Measurements from ENCODE around the gene ADAMTS6.
"Not testable (repeated sequence)": the region's sequence is repeated elsewhere in the genome, so short reads cannot be mapped to it uniquely, and the experiment has no call there.

Gene ADAMTS6

GRCh38 chr5:65359981-65360380 is 121.7 kb downstream of the ADAMTS6 start:
- no peaks in the 10 kb centered on the region for H3K9me3 Mint-ChIP-seq (ENCODE audit: low read depth)
- no peak overlapping the region for H3K27ac Mint-ChIP-seq
- H3K36me3 Mint-ChIP-seq = no peaks in the 10 kb centered on the region
- H3K4me1 Mint-ChIP-seq (ENCODE audit: low read depth) = no peaks in the 10 kb centered on the region
- no peak overlapping the region for H3K4me3 Mint-ChIP-seq
- H3K27me3 Mint-ChIP-seq = no peaks in the 10 kb centered on the region

- H3K36me3 Mint-ChIP-seq = no peaks in the 10 kb centered on the region
- no peaks in the 10 kb centered on the region for H3K4me1 Mint-ChIP-seq (ENCODE audit: low read depth)
- no peak overlapping the region for H3K27ac Mint-ChIP-seq
- H3K4me3 Mint-ChIP-seq = no peak overlapping the region
- H3K27me3 Mint-ChIP-seq = no peaks in the 10 kb centered on the region
- H3K9me3 Mint-ChIP-seq (ENCODE audit: low read depth) = no peaks in the 10 kb centered on the region
Measured at GRCh38 chr5:65359569-65359968, 122.2 kb downstream of the ADAMTS6 start.

GRCh38 chr5:65356274-65356673 is 125.4 kb downstream of the ADAMTS6 start:
- Mint-ChIP-seq H3K4me1 (ENCODE audit: low read depth) (no peaks in the 10 kb centered on the region), H3K9me3 (ENCODE audit: low read depth) (no peaks in the 10 kb centered on the region), H3K4me3 (no peak overlapping the region), H3K36me3 (no peaks in the 10 kb centered on the region), H3K27ac (no peak overlapping the region), H3K27me3 (no peaks in the 10 kb centered on the region)

GRCh38 chr5:65355301-65355700 is 126.4 kb downstream of the ADAMTS6 start:
- H3K36me3 Mint-ChIP-seq = peaks cover 2% of the 10 kb centered on the region
- H3K9me3 Mint-ChIP-seq (ENCODE audit: low read depth) = no peaks in the 10 kb centered on the region
- no peak overlapping the region for H3K27ac Mint-ChIP-seq
- H3K27me3 Mint-ChIP-seq = no peaks in the 10 kb centered on the region
- H3K4me1 Mint-ChIP-seq (ENCODE audit: low read depth) = no peaks in the 10 kb centered on the region
- no peak overlapping the region for H3K4me3 Mint-ChIP-seq

- peaks cover 22% of the 10 kb centered on the region for H3K36me3 Mint-ChIP-seq
- H3K27ac Mint-ChIP-seq = no peak overlapping the region
- no peaks in the 10 kb centered on the region for H3K4me1 Mint-ChIP-seq (ENCODE audit: low read depth)
- H3K27me3 Mint-ChIP-seq = no peaks in the 10 kb centered on the region
- H3K4me3 Mint-ChIP-seq = no peak overlapping the region
- peaks cover 44% of the 10 kb centered on the region for H3K9me3 Mint-ChIP-seq (ENCODE audit: low read depth)
Measured at GRCh38 chr5:65341835-65342234, 139.9 kb downstream of the ADAMTS6 start.

GRCh38 chr5:65338606-65339151 is 143.0 kb downstream of the ADAMTS6 start:
- H3K9me3 Mint-ChIP-seq (ENCODE audit: low read depth) = peaks cover 36% of the 10 kb centered on the region
- H3K4me1 Mint-ChIP-seq (ENCODE audit: low read depth) = no peaks in the 10 kb centered on the region
- peaks cover 17% of the 10 kb centered on the region for H3K36me3 Mint-ChIP-seq
- peaks cover 2% of the 10 kb centered on the region for H3K27me3 Mint-ChIP-seq
- H3K27ac Mint-ChIP-seq = no peak overlapping the region
- no peak overlapping the region for H3K4me3 Mint-ChIP-seq

GRCh38 chr5:65334077-65334476 is 147.6 kb downstream of the ADAMTS6 start:
- peaks cover 8% of the 10 kb centered on the region for H3K36me3 Mint-ChIP-seq
- no peak overlapping the region for H3K4me3 Mint-ChIP-seq
- no peak overlapping the region for H3K27ac Mint-ChIP-seq
- peaks cover 2% of the 10 kb centered on the region for H3K27me3 Mint-ChIP-seq
- H3K4me1 Mint-ChIP-seq (ENCODE audit: low read depth) = no peaks in the 10 kb centered on the region
- H3K9me3 Mint-ChIP-seq (ENCODE audit: low read depth) = no peaks in the 10 kb centered on the region

- peaks cover 10% of the 10 kb centered on the region for H3K36me3 Mint-ChIP-seq
- H3K4me3 Mint-ChIP-seq = no peak overlapping the region
- no peaks in the 10 kb centered on the region for H3K4me1 Mint-ChIP-seq (ENCODE audit: low read depth)
- no peak overlapping the region for H3K27ac Mint-ChIP-seq
- H3K27me3 Mint-ChIP-seq = peaks cover 2% of the 10 kb centered on the region
- H3K9me3 Mint-ChIP-seq (ENCODE audit: low read depth) = no peaks in the 10 kb centered on the region
Measured at GRCh38 chr5:65332591-65332990, 149.1 kb downstream of the ADAMTS6 start.

- H3K27ac Mint-ChIP-seq = no peak overlapping the region
- H3K36me3 Mint-ChIP-seq = peaks cover 11% of the 10 kb centered on the region
- no peaks in the 10 kb centered on the region for H3K27me3 Mint-ChIP-seq
- H3K9me3 Mint-ChIP-seq (ENCODE audit: low read depth) = no peaks in the 10 kb centered on the region
- H3K4me1 Mint-ChIP-seq (ENCODE audit: low read depth) = no peaks in the 10 kb centered on the region
- H3K4me3 Mint-ChIP-seq = no peak overlapping the region
Measured at GRCh38 chr5:65329266-65329665, 152.5 kb downstream of the ADAMTS6 start.

- Mint-ChIP-seq H3K4me3 (no peak overlapping the region), H3K27ac (no peak overlapping the region), H3K4me1 (ENCODE audit: low read depth) (no peaks in the 10 kb centered on the region), H3K36me3 (peaks cover 11% of the 10 kb centered on the region), H3K27me3 (no peaks in the 10 kb centered on the region), H3K9me3 (ENCODE audit: low read depth) (no peaks in the 10 kb centered on the region)
Measured at GRCh38 chr5:65327582-65327981, 154.1 kb downstream of the ADAMTS6 start.

GRCh38 chr5:65326922-65327321 is 154.8 kb downstream of the ADAMTS6 start:
- no peaks in the 10 kb centered on the region for H3K4me1 Mint-ChIP-seq (ENCODE audit: low read depth)
- no peaks in the 10 kb centered on the region for H3K27me3 Mint-ChIP-seq
- no peak overlapping the region for H3K27ac Mint-ChIP-seq
- H3K9me3 Mint-ChIP-seq (ENCODE audit: low read depth) = no peaks in the 10 kb centered on the region
- no peak overlapping the region for H3K4me3 Mint-ChIP-seq
- peaks cover 10% of the 10 kb centered on the region for H3K36me3 Mint-ChIP-seq

- peaks cover 7% of the 10 kb centered on the region for H3K36me3 Mint-ChIP-seq
- no peaks in the 10 kb centered on the region for H3K4me1 Mint-ChIP-seq (ENCODE audit: low read depth)
- no peaks in the 10 kb centered on the region for H3K9me3 Mint-ChIP-seq (ENCODE audit: low read depth)
- H3K27me3 Mint-ChIP-seq = no peaks in the 10 kb centered on the region
- no peak overlapping the region for H3K4me3 Mint-ChIP-seq
- no peak overlapping the region for H3K27ac Mint-ChIP-seq
Measured at GRCh38 chr5:65324226-65324625, 157.5 kb downstream of the ADAMTS6 start.

- not testable (repeated sequence) for H3K4me3 Mint-ChIP-seq; H3K9me3 Mint-ChIP-seq (ENCODE audit: low read depth); H3K27ac Mint-ChIP-seq; H3K4me1 Mint-ChIP-seq (ENCODE audit: low read depth); H3K36me3 Mint-ChIP-seq; H3K27me3 Mint-ChIP-seq
Measured at GRCh38 chr5:65320704-65321103, 161.0 kb downstream of the ADAMTS6 start.

- Mint-ChIP-seq H3K9me3 (ENCODE audit: low read depth) (peaks cover 4% of the 10 kb centered on the region), H3K27me3 (no peaks in the 10 kb centered on the region), H3K27ac (no peak overlapping the region), H3K4me3 (no peak overlapping the region), H3K4me1 (ENCODE audit: low read depth) (no peaks in the 10 kb centered on the region), H3K36me3 (peaks cover 4% of the 10 kb centered on the region)
Measured at GRCh38 chr5:65320250-65320649, 161.5 kb downstream of the ADAMTS6 start.

GRCh38 chr5:65307931-65308330 is 173.8 kb downstream of the ADAMTS6 start:
- no peaks in the 10 kb centered on the region for H3K4me1 Mint-ChIP-seq (ENCODE audit: low read depth)
- no peaks in the 10 kb centered on the region for H3K27me3 Mint-ChIP-seq
- no peak overlapping the region for H3K4me3 Mint-ChIP-seq

GRCh38 chr5:65307088-65307487 is 174.6 kb downstream of the ADAMTS6 start:
- no peak overlapping the region for H3K27ac Mint-ChIP-seq
- no peaks in the 10 kb centered on the region for H3K27me3 Mint-ChIP-seq
- H3K4me1 Mint-ChIP-seq (ENCODE audit: low read depth) = no peaks in the 10 kb centered on the region
- no peaks in the 10 kb centered on the region for H3K9me3 Mint-ChIP-seq (ENCODE audit: low read depth)
- H3K36me3 Mint-ChIP-seq = no peaks in the 10 kb centered on the region
- no peak overlapping the region for H3K4me3 Mint-ChIP-seq

More at GRCh38 chr5:65307931-65308330, 173.8 kb downstream of the ADAMTS6 start:
- H3K9me3 Mint-ChIP-seq (ENCODE audit: low read depth) = no peaks in the 10 kb centered on the region
- H3K36me3 Mint-ChIP-seq = no peaks in the 10 kb centered on the region
- H3K27ac Mint-ChIP-seq = no peak overlapping the region
